Stimulated activated CD8-positive, alpha-beta memory T cell treated with anti-CD3 and anti-CD28 coated beads, Interleukin-15, amount 100 ng/mL, for 48 hours (primary cell): ENCODE measurements around the gene SHISA6.

Experiments used
- DNase-seq, 2 donors: peaks; one replicate each; pipeline ENCODE4 v3.0.0-alpha.2; 2020; ENCODE audit warnings: low read depth in 2 of 2

The SHISA6 gene

GRCh38 chr17:11538366-11538765 is 297.4 kb downstream of the SHISA6 start:
- no peak for DNase-seq

- no peak for DNase-seq
These were observed 298.6 kb downstream of the SHISA6 start for GRCh38 chr17:11539637-11540036.

- no peak for DNase-seq
These were observed 304.0 kb downstream of the SHISA6 start for GRCh38 chr17:11545002-11545401.

- no peak for DNase-seq
These were observed 304.7 kb downstream of the SHISA6 start for GRCh38 chr17:11545696-11546095.

GRCh38 chr17:11547853-11548252 is 306.8 kb downstream of the SHISA6 start:
- no peak for DNase-seq

GRCh38 chr17:11548398-11548797 is 307.4 kb downstream of the SHISA6 start:
- DNase-seq: no peak

- no peak for DNase-seq
These were observed 309.4 kb downstream of the SHISA6 start for GRCh38 chr17:11550431-11550830.

GRCh38 chr17:11551442-11551841 is 310.4 kb downstream of the SHISA6 start:
- DNase-seq: no peak

- DNase-seq: no peak
These were observed 312.1 kb downstream of the SHISA6 start for GRCh38 chr17:11553135-11553534.

GRCh38 chr17:11554042-11554441 is 313.0 kb downstream of the SHISA6 start:
- no peak for DNase-seq

GRCh38 chr17:11554542-11554941 is 313.5 kb downstream of the SHISA6 start:
- DNase-seq: no peak

- DNase-seq: no peak
These were observed 314.5 kb downstream of the SHISA6 start for GRCh38 chr17:11555530-11555929.

GRCh38 chr17:11557727-11558452 is 316.9 kb downstream of the SHISA6 start:
- no peak for DNase-seq

GRCh38 chr17:11558681-11559234 is 317.7 kb downstream of the SHISA6 start:
- no peak for DNase-seq

- no peak for DNase-seq
These were observed 318.6 kb downstream of the SHISA6 start for GRCh38 chr17:11559601-11560000.

GRCh38 chr17:11561281-11561680 is 320.3 kb downstream of the SHISA6 start:
- no peak for DNase-seq

GRCh38 chr17:11561702-11562101 is 320.7 kb downstream of the SHISA6 start:
- DNase-seq: no peak

GRCh38 chr17:11564589-11565380 is 323.8 kb downstream of the SHISA6 start:
- no peak for DNase-seq

- no peak for DNase-seq
These were observed 324.6 kb downstream of the SHISA6 start for GRCh38 chr17:11565591-11565990.

- no peak for DNase-seq
These were observed 338.0 kb downstream of the SHISA6 start for GRCh38 chr17:11578998-11579397.

GRCh38 chr17:11580677-11581076 is 339.7 kb downstream of the SHISA6 start:
- no peak for DNase-seq

- no peak for DNase-seq
These were observed 341.2 kb downstream of the SHISA6 start for GRCh38 chr17:11582217-11582616.
